HG02678 (cell line): ENCODE data around the gene ADAM33.
A peak's percentile ranks its signal among the peaks of the same experiment; 100 is the strongest.

ENCODE experiments used
- ATAC-seq: cut with Tn5 transposase; IDR thresholded peaks from one replicate; pipeline ENCODE4 v1.9.1; 2021; ENCODE audit warnings: mild to moderate bottlenecking, moderate library complexity; ENCODE audit not compliant: unreplicated experiment

Gene ADAM33

DNA sequence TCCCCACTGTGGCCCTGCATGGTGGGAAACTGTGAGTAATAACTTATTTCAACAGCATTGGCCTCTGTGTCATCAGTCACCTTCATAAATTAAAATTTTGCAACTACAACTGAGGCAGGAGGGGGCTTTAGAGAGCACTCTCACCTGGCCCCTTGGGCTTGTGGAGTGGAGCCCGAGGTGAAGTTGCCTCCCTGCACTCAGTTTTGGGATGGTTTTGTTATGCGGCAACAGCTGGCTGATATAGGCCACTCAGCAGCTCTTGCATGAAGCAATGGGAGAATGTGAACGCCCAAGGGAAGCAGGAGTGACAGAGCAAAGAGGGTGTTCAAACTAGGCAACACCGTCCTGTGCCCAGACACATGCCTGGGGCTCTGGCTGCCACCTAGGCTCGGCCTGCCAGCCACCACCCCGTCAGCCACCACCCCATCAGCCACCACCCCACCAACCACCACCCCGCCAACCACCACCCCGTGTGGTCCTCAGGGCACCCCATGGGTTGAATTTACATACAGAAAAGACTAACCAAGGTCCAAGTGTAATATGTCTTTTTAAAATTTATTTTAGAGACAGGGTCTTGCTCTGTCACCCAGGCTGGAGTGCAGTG lies 14.3 kb downstream of the ADAM33 start:
- no peak for ATAC-seq

DNA sequence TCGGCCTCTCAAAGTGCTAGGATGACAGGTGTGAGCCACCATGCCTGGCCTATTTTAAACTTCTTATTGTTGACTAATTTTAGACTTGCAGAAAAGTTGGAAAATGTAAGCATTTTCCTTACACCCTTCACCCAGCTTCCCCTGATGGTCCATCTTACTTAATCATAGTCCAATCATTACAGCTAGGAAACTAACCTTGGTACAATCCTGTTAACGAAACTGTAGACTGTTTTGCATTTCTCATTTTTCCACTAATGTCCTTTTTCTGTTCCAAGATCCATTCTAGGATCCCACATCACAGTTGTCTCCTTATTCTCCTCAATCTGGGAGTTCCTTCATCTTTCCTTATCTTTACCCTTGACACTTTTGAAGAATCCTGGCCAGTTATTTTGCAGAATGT lies 18.0 kb downstream of the ADAM33 start:
- no peak for ATAC-seq

- ATAC-seq, result no peak
These were observed 18.6 kb downstream of the ADAM33 start, which contains the start of gene GFRA4 for GRCh38 chr20:3663031-3663701. Gene GFRA4, minus strand, starts transcription at chr20:3663399. Its CDS starts 0 bp downstream, at chr20:3663399.

GRCh38 chr20:3661814-3662665 lies 19.8 kb downstream of the ADAM33 start:
- ATAC-seq, result no peak

- ATAC-seq, result no peak
These were observed 20.6 kb downstream of the ADAM33 start for GRCh38 chr20:3661060-3661813.

GRCh38 chr20:3660262-3661059 lies 21.3 kb downstream of the ADAM33 start:
- ATAC-seq, result no peak

DNA sequence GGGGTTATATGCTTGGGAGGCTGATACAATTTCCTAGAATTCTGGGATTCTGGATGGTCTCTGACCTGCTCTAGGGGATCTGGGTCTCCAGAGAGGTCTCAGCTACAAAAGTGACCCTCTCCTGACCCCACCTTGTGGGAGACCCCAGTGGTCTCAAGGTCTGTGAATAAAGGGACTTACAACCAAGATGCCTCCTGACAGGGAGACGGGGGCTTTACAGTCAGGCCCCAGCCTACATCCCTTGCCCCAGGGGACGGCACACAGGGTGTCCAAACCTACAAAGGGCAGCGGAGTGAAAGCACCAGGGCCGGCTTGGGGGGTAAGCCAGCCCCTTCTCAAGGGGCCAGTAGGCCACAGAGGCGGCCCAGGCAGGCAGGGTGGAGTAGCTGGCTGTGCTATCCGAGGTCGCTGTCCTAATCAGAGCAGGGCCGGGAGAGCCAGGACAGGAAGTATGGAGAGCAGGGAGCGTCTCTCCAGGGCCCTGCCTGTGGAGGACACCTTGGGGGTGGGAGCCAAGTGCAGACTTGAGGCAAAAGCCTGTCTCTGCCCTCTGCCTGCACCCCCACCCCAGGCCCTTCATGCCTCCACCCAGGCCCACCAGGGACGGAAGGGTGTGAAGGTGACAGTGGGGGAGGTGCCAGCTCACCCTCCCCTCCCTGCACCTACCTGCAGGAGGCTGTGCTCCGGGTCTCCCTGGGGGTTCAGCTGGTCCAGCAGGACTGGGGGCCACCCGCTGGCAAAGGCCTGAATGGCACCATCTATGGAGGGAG lies 22.1 kb downstream of the ADAM33 start:
- ATAC-seq, result no peak

DNA sequence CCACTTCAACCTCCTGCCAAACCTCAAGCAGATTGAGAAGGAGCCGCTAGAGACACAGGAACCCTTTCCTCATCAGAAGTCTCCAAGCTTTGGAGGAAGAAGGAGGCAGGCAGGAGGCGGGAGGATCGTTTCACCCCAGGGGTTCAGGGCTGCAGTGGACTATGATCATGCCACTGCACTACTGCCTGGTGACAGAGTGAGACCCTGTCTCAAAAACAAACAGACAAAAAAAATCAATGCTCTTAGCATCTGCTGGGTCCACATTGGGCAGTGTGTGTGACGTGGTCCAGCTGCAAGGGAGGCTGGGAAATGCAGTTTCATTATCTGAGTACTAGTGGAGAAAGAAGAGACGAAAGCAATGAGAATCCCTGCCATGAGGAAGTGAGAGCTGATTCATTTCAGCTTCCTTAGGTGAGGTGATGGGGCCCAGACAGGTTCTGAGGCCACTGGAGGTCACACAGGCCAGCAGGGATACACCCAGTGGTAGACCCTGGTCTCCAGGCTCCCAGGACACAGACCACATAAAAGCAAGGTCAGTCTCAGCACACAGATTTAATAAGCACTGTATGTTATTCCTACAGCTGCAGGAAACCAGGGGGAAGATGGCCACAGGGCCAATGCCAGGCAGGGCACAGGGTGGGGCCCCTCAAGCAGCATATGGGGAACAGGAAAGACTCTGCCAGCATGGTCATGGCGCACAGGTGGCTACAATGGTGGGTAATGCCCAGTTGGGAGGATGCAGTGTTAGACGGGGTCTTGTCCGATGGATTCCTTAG lies 22.9 kb downstream of the ADAM33 start:
- peak; percentile 85 for ATAC-seq

GRCh38 chr20:3658019-3658715 lies 23.6 kb downstream of the ADAM33 start:
- ATAC-seq, result no peak

- ATAC-seq, result no peak
These were observed 26.7 kb downstream of the ADAM33 start for GRCh38 chr20:3655131-3655405.

DNA sequence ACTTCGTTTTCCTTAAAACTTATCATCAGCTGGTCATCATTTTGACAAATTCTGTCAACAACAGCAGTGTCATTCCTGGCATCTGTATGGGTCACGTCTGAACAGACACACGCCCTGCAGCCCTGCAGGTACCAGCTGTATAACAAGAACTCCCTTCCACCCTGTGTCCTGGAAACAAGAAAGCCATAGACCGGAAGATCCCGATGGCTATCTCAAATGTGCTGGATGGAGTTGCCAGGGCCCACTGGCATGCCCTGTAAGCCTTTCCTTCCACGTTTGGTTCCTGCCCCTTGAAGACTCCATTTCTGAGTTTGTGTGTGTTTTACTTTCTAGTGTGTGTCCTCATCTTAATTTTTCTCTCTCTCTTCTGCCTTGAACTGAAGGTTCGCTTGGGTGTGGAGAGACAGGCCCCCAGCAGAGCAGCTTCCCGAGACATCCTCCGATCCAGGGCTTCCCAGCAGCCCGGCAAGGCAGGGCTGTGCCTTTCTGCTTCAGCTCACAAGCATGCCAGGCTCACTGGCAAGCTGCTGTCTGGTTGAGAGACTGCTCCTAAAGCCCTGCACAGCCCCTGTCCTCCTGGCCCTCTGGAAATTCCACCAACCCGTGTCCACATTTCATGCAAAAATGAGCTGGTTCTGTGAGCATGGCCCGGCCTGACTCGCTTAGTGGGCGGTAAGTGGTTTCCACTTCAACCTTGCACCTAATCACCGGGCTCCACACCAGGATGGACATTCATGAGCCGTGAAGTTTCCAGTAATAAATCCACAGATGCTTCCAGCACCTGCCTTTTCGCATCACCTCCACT lies 27.3 kb downstream of the ADAM33 start:
- ATAC-seq, result no peak

- ATAC-seq, result no peak
These were observed 27.9 kb downstream of the ADAM33 start for GRCh38 chr20:3653921-3654320.

DNA sequence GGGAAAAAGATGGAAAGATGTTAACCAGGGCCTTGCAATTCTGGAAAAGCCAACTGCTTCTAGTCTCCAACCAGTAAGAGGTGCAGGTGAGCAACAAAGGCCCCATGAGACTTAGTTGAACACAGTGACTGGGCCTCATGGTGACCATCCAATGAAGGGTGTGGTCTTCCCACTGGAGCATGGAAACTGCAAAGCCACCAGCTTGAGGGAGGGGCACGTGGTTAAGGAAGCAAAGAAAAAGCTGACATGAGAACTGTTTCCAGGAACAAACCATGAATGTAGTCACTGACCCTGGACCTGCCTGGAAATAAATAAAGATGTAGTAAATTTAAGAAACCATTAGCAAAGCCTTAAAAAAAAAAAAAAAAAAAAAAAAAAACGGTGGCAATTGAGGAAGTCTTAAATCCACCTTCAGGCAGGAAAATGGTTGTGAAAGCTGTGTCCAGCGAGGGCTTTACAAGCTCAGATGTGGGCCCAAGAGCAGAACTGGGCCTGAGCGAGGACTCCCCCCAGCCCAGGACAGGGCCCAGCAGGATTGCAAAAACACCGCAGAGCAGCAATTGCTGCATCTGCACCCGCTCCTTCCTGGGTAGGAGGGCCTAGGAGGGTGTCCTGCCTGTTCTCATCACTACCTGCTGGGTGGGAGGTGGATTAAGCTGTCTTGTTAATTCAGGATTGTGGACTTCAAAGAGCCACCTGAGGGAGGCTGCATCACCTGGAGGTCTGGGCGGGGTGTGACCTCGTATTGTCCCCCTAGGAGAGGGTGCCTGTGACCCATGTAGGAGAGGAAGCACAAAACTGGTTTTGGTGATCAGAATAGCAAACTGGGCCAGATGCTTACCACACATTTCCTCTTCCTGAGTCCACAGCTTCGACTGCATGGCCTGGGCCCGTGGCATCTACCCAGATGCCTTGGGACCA lies 28.9 kb downstream of the ADAM33 start:
- ATAC-seq, result no peak

- ATAC-seq, result no peak
These were observed 29.6 kb downstream of the ADAM33 start for GRCh38 chr20:3652221-3652620.

GRCh38 chr20:3651204-3651962 lies 30.4 kb downstream of the ADAM33 start:
- ATAC-seq, result no peak

- ATAC-seq, result no peak
These were observed 32.9 kb downstream of the ADAM33 start for GRCh38 chr20:3648951-3649350.
